EH (cell line): Measurements from ENCODE around the gene RABGAP1L.
"Not testable (repeated sequence)": the region's sequence is repeated elsewhere in the genome, so short reads cannot be mapped to it uniquely, and the experiment has no call there.

Experiments
- DNase-seq: peaks from one replicate; pipeline ENCODE4 v3.0.0-alpha.2; 2015; ENCODE audit warnings: low read depth

Gene RABGAP1L

GRCh38 chr1:174366946-174367345 is 207.6 kb downstream of the RABGAP1L start:
- DNase-seq = no peak

- no peak for DNase-seq
These were observed 208.6 kb downstream of the RABGAP1L start for GRCh38 chr1:174367892-174368291.

- DNase-seq = no peak
These were observed 216.7 kb downstream of the RABGAP1L start for GRCh38 chr1:174376030-174376429.

GRCh38 chr1:174391716-174392115 is 232.4 kb downstream of the RABGAP1L start:
- DNase-seq = no peak

- no peak for DNase-seq
These were observed 234.6 kb downstream of the RABGAP1L start for GRCh38 chr1:174393885-174394284.

- no peak for DNase-seq
These were observed 237.9 kb downstream of the RABGAP1L start for GRCh38 chr1:174397261-174397660.

- DNase-seq = peak; percentile 39
These were observed 238.9 kb downstream of the RABGAP1L start for GRCh38 chr1:174398246-174398645.

GRCh38 chr1:174399211-174399610 is 239.9 kb downstream of the RABGAP1L start:
- no peak for DNase-seq

- no peak for DNase-seq
These were observed 241.8 kb downstream of the RABGAP1L start for GRCh38 chr1:174401075-174401474.

- no peak for DNase-seq
These were observed 245.9 kb downstream of the RABGAP1L start for GRCh38 chr1:174405219-174405618.

- no peak for DNase-seq
These were observed 247.1 kb downstream of the RABGAP1L start for GRCh38 chr1:174406421-174406820.

- DNase-seq = peak; percentile 58
These were observed 248.3 kb downstream of the RABGAP1L start for GRCh38 chr1:174407665-174408064.

GRCh38 chr1:174408146-174408545 is 248.8 kb downstream of the RABGAP1L start:
- peak; percentile 11 for DNase-seq

GRCh38 chr1:174409801-174410200 is 250.5 kb downstream of the RABGAP1L start:
- not testable (repeated sequence) for DNase-seq

- DNase-seq = no peak
These were observed 254.3 kb downstream of the RABGAP1L start for GRCh38 chr1:174413632-174414031.

- DNase-seq = no peak
These were observed 254.9 kb downstream of the RABGAP1L start for GRCh38 chr1:174414203-174414602.

- no peak for DNase-seq
These were observed 256.2 kb downstream of the RABGAP1L start for GRCh38 chr1:174415506-174415905.

GRCh38 chr1:174417921-174418320 is 258.6 kb downstream of the RABGAP1L start:
- no peak for DNase-seq

GRCh38 chr1:174425121-174425520 is 265.8 kb downstream of the RABGAP1L start:
- DNase-seq = no peak

- DNase-seq = no peak
These were observed 266.8 kb downstream of the RABGAP1L start for GRCh38 chr1:174426153-174426552.

- DNase-seq = no peak
These were observed 268.7 kb downstream of the RABGAP1L start for GRCh38 chr1:174428033-174428432.

- DNase-seq = no peak
These were observed 269.4 kb downstream of the RABGAP1L start for GRCh38 chr1:174428739-174429138.

GRCh38 chr1:174433451-174433850 is 274.1 kb downstream of the RABGAP1L start:
- DNase-seq = peak; percentile 61

- no peak for DNase-seq
These were observed 286.0 kb downstream of the RABGAP1L start for GRCh38 chr1:174445351-174445750.

GRCh38 chr1:174445817-174446216 is 286.5 kb downstream of the RABGAP1L start:
- DNase-seq = no peak
